Renal cortical epithelial cell (primary cell): ENCODE measurements around the gene BST1. TPM values are rescaled to one million over a fixed set of nuclear protein-coding genes. Genes with fewer than 3 reads are reported as not detected.

Source experiments
- DNase-seq: peaks from one replicate; pipeline ENCODE4 v3.0.0-alpha.2; 2011; ENCODE audit warnings: low read depth
- total RNA-seq: library from RNA; depleted of rRNA; stranded (reverse); fragments of >200 nt; gene quantifications from 2 replicates; pipeline ENCODE4 v1.2.3, GENCODE V29; 2014

Gene BST1
- total RNA-seq, 1 donor from 2014 or later = 0.70 TPM

- no peak for DNase-seq
These were observed 26.0 kb upstream of the BST1 start for GRCh38 chr4:15676899-15677298.

- DNase-seq = peak; percentile 100
These were observed 25.3 kb upstream of the BST1 start for GRCh38 chr4:15677507-15677988.

GRCh38 chr4:15681067-15681371 lies 21.8 kb upstream of the BST1 start:
- DNase-seq = no peak

- DNase-seq = peak; percentile 93
These were observed 21.3 kb upstream of the BST1 start, which contains the start of gene FAM200B for GRCh38 chr4:15681372-15682241. TSS of gene FAM200B (plus strand) at chr4:15681827. CDS start at chr4:15686978, 5,151 bp downstream.

GRCh38 chr4:15682242-15683142 lies 20.4 kb upstream of the BST1 start:
- DNase-seq = no peak

- DNase-seq = no peak
These were observed 19.7 kb upstream of the BST1 start for GRCh38 chr4:15683143-15683495.

GRCh38 chr4:15684498-15684897 lies 18.4 kb upstream of the BST1 start:
- no peak for DNase-seq

- no peak for DNase-seq
These were observed 14.8 kb upstream of the BST1 start for GRCh38 chr4:15688051-15688450.

- peak; percentile 52 for DNase-seq
These were observed 13.3 kb upstream of the BST1 start for GRCh38 chr4:15689540-15689939.

GRCh38 chr4:15690020-15690809 lies 12.7 kb upstream of the BST1 start:
- peak; percentile 89 for DNase-seq

- DNase-seq = no peak
These were observed 11.3 kb upstream of the BST1 start for GRCh38 chr4:15691346-15692135.

GRCh38 chr4:15692602-15693001 lies 10.3 kb upstream of the BST1 start:
- DNase-seq = no peak

- DNase-seq = peak; percentile 72
These were observed 8.4 kb upstream of the BST1 start for GRCh38 chr4:15694431-15694830.

- peak; percentile 98 for DNase-seq
These were observed 7.6 kb upstream of the BST1 start for GRCh38 chr4:15695240-15695699.

GRCh38 chr4:15695729-15696128 lies 7.1 kb upstream of the BST1 start:
- DNase-seq = no peak

GRCh38 chr4:15696866-15697265 lies 6.0 kb upstream of the BST1 start:
- DNase-seq = no peak

- no peak for DNase-seq
These were observed 574 bp downstream of the BST1 start for GRCh38 chr4:15703439-15703838.

GRCh38 chr4:15704129-15704528 lies 1.3 kb downstream of the BST1 start:
- no peak for DNase-seq

- DNase-seq = no peak
These were observed 3.9 kb downstream of the BST1 start for GRCh38 chr4:15706646-15707362.

GRCh38 chr4:15707363-15707715 lies 4.5 kb downstream of the BST1 start:
- peak; percentile 19 for DNase-seq
